ENCODE measurements around the gene ARHGEF17.

Gene ARHGEF17

GRCh38 chr11:73379189-73379880 lies 71.3 kb downstream of the ARHGEF17 start:
- no peak for DNase-seq (ENCODE audit: low read depth in 2 of 2)

GRCh38 chr11:73380331-73380730 lies 72.3 kb downstream of the ARHGEF17 start:
- DNase-seq (ENCODE audit: low read depth in 2 of 2) = no peak

GRCh38 chr11:73380897-73381410 lies 72.9 kb downstream of the ARHGEF17 start:
- DNase-seq (ENCODE audit: low read depth in 2 of 2) = no peak

GRCh38 chr11:73381589-73381988 lies 73.5 kb downstream of the ARHGEF17 start:
- DNase-seq (ENCODE audit: low read depth in 2 of 2) = no peak

- DNase-seq (ENCODE audit: low read depth in 2 of 2) = no peak
Observed at GRCh38 chr11:73382183-73382582, 74.1 kb downstream of the ARHGEF17 start.

GRCh38 chr11:73382747-73383146 lies 74.7 kb downstream of the ARHGEF17 start:
- DNase-seq (ENCODE audit: low read depth in 2 of 2) = no peak

GRCh38 chr11:73383249-73384124 lies 75.4 kb downstream of the ARHGEF17 start:
- no peak for DNase-seq (ENCODE audit: low read depth in 2 of 2)

GRCh38 chr11:73384125-73384441 lies 76.0 kb downstream of the ARHGEF17 start:
- DNase-seq (ENCODE audit: low read depth in 2 of 2) = no peak

GRCh38 chr11:73384531-73384871 lies 76.4 kb downstream of the ARHGEF17 start:
- DNase-seq (ENCODE audit: low read depth in 2 of 2) = no peak

GRCh38 chr11:73384872-73385689 lies 77.0 kb downstream of the ARHGEF17 start:
- no peak for DNase-seq (ENCODE audit: low read depth in 2 of 2)

GRCh38 chr11:73386016-73386415 lies 77.9 kb downstream of the ARHGEF17 start:
- no peak for DNase-seq (ENCODE audit: low read depth in 2 of 2)

GRCh38 chr11:73386546-73386945 lies 78.5 kb downstream of the ARHGEF17 start:
- DNase-seq (ENCODE audit: low read depth in 2 of 2) = no peak

- no peak for DNase-seq (ENCODE audit: low read depth in 2 of 2)
Observed at GRCh38 chr11:73387594-73388264, 79.7 kb downstream of the ARHGEF17 start.

- DNase-seq (ENCODE audit: low read depth in 2 of 2) = no peak
Observed at GRCh38 chr11:73388265-73389133, 80.4 kb downstream of the ARHGEF17 start.

- DNase-seq (ENCODE audit: low read depth in 2 of 2) = no peak
Observed at GRCh38 chr11:73389134-73389525, 81.1 kb downstream of the ARHGEF17 start.

GRCh38 chr11:73389916-73390315 lies 81.8 kb downstream of the ARHGEF17 start:
- DNase-seq (ENCODE audit: low read depth in 2 of 2) = no peak

- no peak for DNase-seq (ENCODE audit: low read depth in 2 of 2)
Observed at GRCh38 chr11:73390601-73391565, 82.8 kb downstream of the ARHGEF17 start.

GRCh38 chr11:73391665-73392064 lies 83.6 kb downstream of the ARHGEF17 start:
- no peak for DNase-seq (ENCODE audit: low read depth in 2 of 2)
